Heart left ventricle (tissue), 16 donors: ENCODE data around the gene RAD54L. TPM values are rescaled to one million over a fixed set of nuclear protein-coding genes. Genes with fewer than 3 reads are reported as not detected.

Source experiments
- ATAC-seq, 4 donors: fragments of 200-7000 bp; cut with Tn5 transposase; one replicate each; pipeline ENCODE4 v1.9.1; 2020 to 2022; ENCODE audit warnings: moderate library complexity in 4 of 4, mild to moderate bottlenecking in 3 of 4, moderate number of reproducible peaks in 1 of 4
- DNase-seq, 5 donors: peaks; one replicate each; pipeline ENCODE4 v3.0.0-alpha.2; 2020
- H3K27ac ChIP-seq, 12 donors: fragments of 200-600 bp; sonication (generic) in 4 of 12; one replicate each; pipeline versions ENCODE4 v1.5.0 to v1.8.0; 2016 to 2022; ENCODE audit warnings: mild to moderate bottlenecking in 2 of 12
- H3K27me3 ChIP-seq, 9 donors: fragments of 200-600 bp; sonication (generic) in 2 of 9; one replicate each; pipeline versions ENCODE4 v1.5.1 to v1.8.0; 2016 to 2022; ENCODE audit warnings: mild to moderate bottlenecking in 3 of 9
- H3K36me3 ChIP-seq, 9 donors: fragments of 200-600 bp; sonication (generic) in 2 of 9; one replicate each; pipeline versions ENCODE4 v1.5.0 to v1.8.0; 2018 to 2022; ENCODE audit warnings: mild to moderate bottlenecking in 2 of 9
- H3K4me1 ChIP-seq, 12 donors: fragments of 200-600 bp; sonication (generic) in 4 of 12; one replicate each; pipeline versions ENCODE4 v1.5.0 to v1.8.0; 2016 to 2022; ENCODE audit warnings: mild to moderate bottlenecking in 3 of 12
- H3K4me3 ChIP-seq, 12 donors: fragments of 200-600 bp; sonication (generic) in 4 of 12; one replicate each; pipeline versions ENCODE4 v1.5.0 to v1.8.0; 2017 to 2022; ENCODE audit warnings: mild to moderate bottlenecking in 9 of 12, moderate library complexity in 4 of 12
- H3K9me3 ChIP-seq, 12 donors: fragments of 200-600 bp; sonication (generic) in 4 of 12; one replicate each; pipeline versions ENCODE4 v1.5.0 to v1.8.0; 2016 to 2022; ENCODE audit warnings: mild to moderate bottlenecking in 1 of 12
- CTCF ChIP-seq, 12 donors: fragments of 200-600 bp; sonication (generic) in 4 of 12; IDR thresholded peaks; one replicate each; pipeline versions ENCODE4 v1.5.0 to v1.8.0; 2018 to 2022; ENCODE audit warnings: antibody characterized with exemption in 12 of 12, mild to moderate bottlenecking in 5 of 12
- POLR2A ChIP-seq, 2 donors: fragments of 450-650 bp; IDR thresholded peaks; one replicate each; pipeline ENCODE4 v1.6.1; 2017; ENCODE audit warnings: antibody characterized with exemption in 2 of 2, mild to moderate bottlenecking in 2 of 2, moderate library complexity in 2 of 2
- WGBS, 4 donors: extraction: QIAGEN DNeasy Blood & Tissue Kit in 2 of 4; methylation state at CpG; one replicate each; pipeline versions ENCODE4 v1.1.5 to v1.1.7; 2013 to 2018; 5-methylcytosine and 5-hydroxymethylcytosine counted together
- intact Hi-C, 10 donors: fragments of 100-400 bp; cut with DNase I; formaldehyde crosslinking; loops; one replicate each; pipeline versions ENCODE4 v1.11.1 to v1.14.2; 2022
- polyA plus RNA-seq, 2 donors: library from polyadenylated mRNA; stranded (reverse); fragments of 200-250 nt; gene quantifications; one replicate each; pipeline ENCODE4 v1.2.3, GENCODE V29; 2013
- total RNA-seq, 9 donors: library from RNA; depleted of rRNA in 2 of 9; stranded (reverse); fragments of >200 nt in 2 of 9; fragmentation: NEBNext Ultra II Directional in 3 of 9; extraction: Animal tissue kit (Norgen Biotek cat#: 25700) in 3 of 9; gene quantifications; one replicate each; pipeline versions ENCODE4 v1.1.0 to v1.2.4, GENCODE V29; 2016 to 2023
- donor health status: ischemic (EF 13 %, LVEDD 7.1; RV severe dilation, severe dysfunction).
- donor health status: healthy with polysubstance abuse.
- donor health status: DM: no; HTN: yes; CAD: no.
- donor health status: DM: no; HTN: no; CAD: no.
- donor health status: ischemic (EF 25% LVEDD 6.9; RV normal size, moderate dysfunction).
- donor health status: ischemic (EF 25% LVEDD 5.7; RV mildly dilated, moderate dysfunction).
- donor health status: healthy.
- donor health status: DM: yes; HTN: yes; CAD: no.
- donor health status: ischemic (EF 35%, LVEDD 5.7; RV mildly dilated, moderate dysfunction).
- donor health status: nonischemic (EF 11% LVEDD 7.7; RV severe dilation, severe dysfunction).
- donor health status: DM: yes; HTN: yes; CAD: no.
- donor health status: PGD.
- donor health status: ischemic (EF 29% LVEDD 5.4; RV normal size, mild dysfunction).
- donor health status: nonischemic (EF 23%, LVEDD 6.1; RV moderate dilation, normal function).

Gene RAD54L
- total and polyA plus RNA-seq, 11 donors = 0.30 to 4.0 (median 0.72) TPM; not detected in 1

DNA sequence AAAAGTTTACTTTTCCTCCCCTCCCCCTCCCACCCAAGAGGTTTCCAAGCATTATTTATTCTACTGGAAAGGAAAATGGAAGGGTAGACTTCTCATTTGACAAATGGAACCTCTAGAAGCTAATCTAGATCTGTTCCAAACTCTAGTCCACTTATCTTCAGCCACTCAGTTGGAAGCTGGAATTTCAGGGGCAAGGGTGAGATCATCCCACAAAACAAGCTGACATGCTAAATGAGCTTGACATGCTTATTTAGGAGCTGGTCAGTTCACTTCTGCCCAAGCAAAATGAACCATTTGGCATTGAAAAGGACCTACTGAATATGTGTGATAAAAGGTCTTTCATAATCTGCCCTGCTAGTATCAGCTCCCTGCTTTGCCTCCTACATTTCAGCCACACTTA lies 50.8 kb downstream of the RAD54L start:
- intact Hi-C loops = loop anchor here in 1 of 10 donors (5.0 kb wide), 1 partner anchor 46 kb away; no protein-coding TSS in a partner anchor
- H3K4me3 ChIP-seq = no peak overlapping the region
- peaks cover 0 to 53% (median 48%) of the 10 kb centered on the region in 9 donors for H3K36me3 ChIP-seq
- no peak for ATAC-seq
- peak overlapping the region in 11 of 12 donors; percentile 28 to 100 (median 61) for H3K27ac ChIP-seq
- no peak for DNase-seq
- no peaks in the 10 kb centered on the region for H3K9me3 ChIP-seq
- peaks cover 5 to 42% (median 32%) of the 10 kb centered on the region in 12 donors for H3K4me1 ChIP-seq
- TF ChIP-seq CTCF (IDR thresholded peaks at IDR 0.05) (no peak), POLR2A (IDR thresholded peaks at IDR 0.05) (no peak)
- H3K27me3 ChIP-seq = no peaks in the 10 kb centered on the region

GRCh38 chr1:46300673-46301405 lies 53.3 kb downstream of the RAD54L start:
- H3K4me3 ChIP-seq = peak overlapping the region; percentile 73 to 98 (median 90)
- H3K27ac ChIP-seq = peak overlapping the region; percentile 93 to 100 (median 98)
- ATAC-seq (no peak), DNase-seq (peak in 3 of 5 donors; percentile 39 to 50 (median 45))
- peaks cover 5 to 58% (median 46%) of the 10 kb centered on the region in 12 donors for H3K4me1 ChIP-seq
- H3K36me3 ChIP-seq = peaks cover 0 to 28% (median 23%) of the 10 kb centered on the region in 9 donors
- TF ChIP-seq POLR2A (IDR thresholded peaks at IDR 0.05) (no peak), CTCF (IDR thresholded peaks at IDR 0.05) (no peak)
- intact Hi-C loops = loop anchor here in 7 of 10 donors (2.0 to 10.0 kb wide), 5 partner anchors 41 to 56 kb away; partner anchors contain the start of genes NSUN4 (in 3 of the 7) and RAD54L (in 3 of the 7)
- WGBS, 4 donors = 14 to 22% (median 17%) methylated on average over 6 of the region's 6 CpGs
- no peaks in the 10 kb centered on the region for H3K9me3 ChIP-seq
- H3K27me3 ChIP-seq = no peaks in the 10 kb centered on the region

DNA sequence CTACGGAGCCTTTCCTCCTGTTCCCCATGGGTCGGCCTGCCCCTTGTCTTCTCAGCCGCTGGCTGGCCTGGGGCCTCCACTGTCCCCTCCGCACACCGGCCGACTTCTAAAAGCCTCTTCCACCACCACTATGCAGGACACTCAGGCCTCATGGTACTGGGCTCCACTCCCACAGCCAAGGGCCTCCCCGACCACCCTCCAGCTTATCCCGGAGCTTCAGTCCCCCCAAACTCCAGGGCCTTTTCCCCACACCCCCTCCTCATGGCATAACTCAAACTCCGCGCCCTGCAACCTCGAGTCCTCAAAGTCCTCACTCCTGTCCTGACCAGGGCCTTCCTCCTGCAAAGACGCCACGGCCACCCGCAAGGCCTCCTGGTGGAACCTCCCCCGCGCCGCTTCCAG lies 53.8 kb downstream of the RAD54L start:
- H3K9me3 ChIP-seq = no peaks in the 10 kb centered on the region
- H3K4me3 ChIP-seq = peak overlapping the region; percentile 73 to 98 (median 90)
- peak overlapping the region; percentile 93 to 100 (median 98) for H3K27ac ChIP-seq
- 1 to 6% (median 4%) methylated on average over 17 of the region's 17 CpGs for WGBS, 4 donors
- peaks cover 0 to 23% (median 17%) of the 10 kb centered on the region in 9 donors for H3K36me3 ChIP-seq
- TF ChIP-seq POLR2A (IDR thresholded peaks at IDR 0.05) (no peak), CTCF (IDR thresholded peaks at IDR 0.05) (no peak)
- H3K4me1 ChIP-seq = peaks cover 5 to 63% (median 48%) of the 10 kb centered on the region in 12 donors
- peak in 1 of 5 donors; percentile 33 for DNase-seq
- ATAC-seq = no peak
- intact Hi-C loops = loop anchor here in 7 of 10 donors (2.0 to 10.0 kb wide), 5 partner anchors 41 to 57 kb away; partner anchors contain the start of genes NSUN4 (in 3 of the 7) and RAD54L (in 3 of the 7)
- no peaks in the 10 kb centered on the region for H3K27me3 ChIP-seq
